SU-DHL-6 (cell line): ENCODE data around the gene SPTLC2.

Experiments
- H2AFZ ChIP-seq: fragments of 200-600 bp; sonication (generic); 2 replicates; pipeline ENCODE4 v1.6.1; 2014; ENCODE audit warnings: low read depth, mild to moderate bottlenecking, moderate library complexity, mixed read lengths, antibody characterized with exemption, low read length; ENCODE audit not compliant: severe bottlenecking
- H3F3A ChIP-seq: fragments of 200-600 bp; shearing (Covaris generic); 2 replicates; pipeline ENCODE4 v1.6.0; 2016; ENCODE audit warnings: antibody characterized with exemption, mild to moderate bottlenecking; ENCODE audit not compliant: insufficient read depth
- H3K27ac ChIP-seq: fragments of 200-600 bp; sonication (generic); 2 replicates; pipeline ENCODE4 v1.5.1; 2016; ENCODE audit warnings: low read depth, mild to moderate bottlenecking, low read length, moderate library complexity, mixed read lengths
- H3K27me3 ChIP-seq: fragments of 200-600 bp; sonication (generic), shearing (Covaris generic); 2 replicates; pipeline ENCODE4 v1.6.0; 2014; ENCODE audit warnings: mild to moderate bottlenecking, low read length
- H3K36me3 ChIP-seq: fragments of 200-600 bp; sonication (generic); 2 replicates; pipeline ENCODE4 v1.6.1; 2014; ENCODE audit warnings: mild to moderate bottlenecking, low read length, mixed read lengths
- H3K4me2 ChIP-seq: fragments of 300-600, 200-600 bp; shearing (Covaris generic), sonication (generic); 2 replicates; pipeline ENCODE4 v1.6.0; 2014; ENCODE audit warnings: low read length, low read depth, mild to moderate bottlenecking; ENCODE audit not compliant: poor library complexity, severe bottlenecking
- H3K4me3 ChIP-seq: fragments of 200-600 bp; sonication (generic); 2 replicates; pipeline ENCODE4 v1.5.1; 2014; ENCODE audit warnings: antibody characterized with exemption, low read length, mild to moderate bottlenecking, mixed read lengths; ENCODE audit not compliant: insufficient read depth, poor library complexity, severe bottlenecking
- H3K79me2 ChIP-seq: fragments of 200-600 bp; sonication (generic); 2 replicates; pipeline ENCODE4 v1.6.1; 2014; ENCODE audit warnings: mild to moderate bottlenecking, low read length, moderate library complexity; ENCODE audit not compliant: insufficient read depth
- H3K9ac ChIP-seq: fragments of 200-600 bp; sonication (generic); 2 replicates; pipeline ENCODE4 v1.7.0; 2014; ENCODE audit warnings: mild to moderate bottlenecking, low read length
- H3K9me2 ChIP-seq: fragments of 200-600 bp; sonication (generic); replicated peaks from 2 replicates; pipeline ENCODE4 v1.6.1; 2014; ENCODE audit warnings: low read length; ENCODE audit not compliant: insufficient read depth
- H3K9me3 ChIP-seq: fragments of 200-600 bp; sonication (generic); 2 replicates; pipeline ENCODE4 v1.6.1; 2014; ENCODE audit warnings: low read length, mixed read lengths; ENCODE audit not compliant: insufficient read depth
- H4K20me1 ChIP-seq: fragments of 200-600 bp; sonication (generic); 2 replicates; pipeline ENCODE4 v1.6.1; 2014; ENCODE audit warnings: low read depth, mild to moderate bottlenecking, antibody characterized with exemption, low read length, moderate library complexity, mixed read lengths
- EZH2phosphoT487 ChIP-seq: fragments of 200-600 bp; sonication (generic), shearing (Covaris generic); conservative IDR thresholded peaks from 2 replicates; pipeline ENCODE4 v1.6.1; 2018; ENCODE audit warnings: mild to moderate bottlenecking, antibody characterized with exemption, low read length, moderate library complexity, mixed read lengths
- TF ChIP-seq, protein P1 (sequence below): fragments of 200-600 bp; sonication (generic); IDR thresholded peaks from one replicate; pipeline ENCODE4 v1.5.1; 2017; ENCODE audit warnings: antibody characterized with exemption, mild to moderate bottlenecking, low read length, moderate library complexity; ENCODE audit not compliant: insufficient read depth, poor library complexity, severe bottlenecking

The SPTLC2 gene

DNA sequence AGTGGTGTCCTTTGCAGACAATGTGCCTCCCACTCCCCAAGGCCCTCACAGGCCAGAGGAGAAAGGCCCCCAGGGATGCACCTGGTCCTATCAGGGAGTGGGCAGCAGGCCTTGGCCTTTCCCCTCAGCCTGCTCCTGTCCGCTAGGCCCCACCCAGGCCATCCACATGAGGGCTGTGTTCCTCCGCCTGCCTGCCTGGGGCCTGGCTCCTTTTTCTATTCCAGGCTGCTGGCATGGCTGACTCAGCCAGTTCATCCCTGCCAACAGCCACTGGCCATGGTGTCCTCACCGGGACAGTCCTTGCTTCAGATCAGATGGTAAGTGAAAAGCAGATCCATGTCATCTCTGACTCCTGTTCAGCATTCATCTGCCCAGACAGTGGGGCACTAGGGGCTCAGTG is 131.2 kb downstream of the SPTLC2 start:
- Histone ChIP-seq H3K9me2 (no peaks in the 10 kb centered on the region), H3K4me3 (no peak overlapping the region), H3K36me3 (no peaks in the 10 kb centered on the region), H4K20me1 (no peaks in the 10 kb centered on the region), H3K9ac (no peak overlapping the region), H3K27ac (no peak overlapping the region), H3F3A (no peaks in the 10 kb centered on the region), H3K4me2 (no peak overlapping the region), H3K9me3 (no peaks in the 10 kb centered on the region), H2AFZ (no peak overlapping the region), H3K79me2 (no peaks in the 10 kb centered on the region), H3K27me3 (no peaks in the 10 kb centered on the region)
- no peak for TF ChIP-seq EZH2phosphoT487
- TF ChIP-seq, protein P1, sequence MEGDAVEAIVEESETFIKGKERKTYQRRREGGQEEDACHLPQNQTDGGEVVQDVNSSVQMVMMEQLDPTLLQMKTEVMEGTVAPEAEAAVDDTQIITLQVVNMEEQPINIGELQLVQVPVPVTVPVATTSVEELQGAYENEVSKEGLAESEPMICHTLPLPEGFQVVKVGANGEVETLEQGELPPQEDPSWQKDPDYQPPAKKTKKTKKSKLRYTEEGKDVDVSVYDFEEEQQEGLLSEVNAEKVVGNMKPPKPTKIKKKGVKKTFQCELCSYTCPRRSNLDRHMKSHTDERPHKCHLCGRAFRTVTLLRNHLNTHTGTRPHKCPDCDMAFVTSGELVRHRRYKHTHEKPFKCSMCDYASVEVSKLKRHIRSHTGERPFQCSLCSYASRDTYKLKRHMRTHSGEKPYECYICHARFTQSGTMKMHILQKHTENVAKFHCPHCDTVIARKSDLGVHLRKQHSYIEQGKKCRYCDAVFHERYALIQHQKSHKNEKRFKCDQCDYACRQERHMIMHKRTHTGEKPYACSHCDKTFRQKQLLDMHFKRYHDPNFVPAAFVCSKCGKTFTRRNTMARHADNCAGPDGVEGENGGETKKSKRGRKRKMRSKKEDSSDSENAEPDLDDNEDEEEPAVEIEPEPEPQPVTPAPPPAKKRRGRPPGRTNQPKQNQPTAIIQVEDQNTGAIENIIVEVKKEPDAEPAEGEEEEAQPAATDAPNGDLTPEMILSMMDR = no peak

DNA sequence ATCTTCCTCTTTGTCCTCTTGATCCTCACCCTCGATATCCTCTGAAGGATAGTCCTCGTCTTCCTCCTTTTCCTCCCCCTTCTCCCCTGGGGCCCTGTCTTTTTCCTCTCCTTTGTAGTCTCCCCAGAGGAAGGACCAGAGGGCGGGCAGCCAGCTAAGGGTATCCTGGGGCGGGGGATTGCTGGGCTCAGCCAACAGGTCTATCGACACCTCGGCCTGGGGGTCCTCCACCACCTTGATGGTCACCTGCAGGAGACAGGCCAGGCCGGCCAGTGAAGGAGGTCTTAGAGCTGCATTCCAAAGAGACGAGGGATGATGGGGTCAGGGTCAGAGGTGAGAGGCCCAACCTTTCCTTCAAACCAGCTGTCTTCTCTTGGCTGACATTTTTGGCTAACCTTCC is 134.0 kb downstream of the SPTLC2 start:
- H3K27ac ChIP-seq = no peak overlapping the region
- H3K9me2 ChIP-seq = no peaks in the 10 kb centered on the region
- H3K4me3 ChIP-seq = no peak overlapping the region
- no peaks in the 10 kb centered on the region for H3K27me3 ChIP-seq
- H3F3A ChIP-seq = no peaks in the 10 kb centered on the region
- no peaks in the 10 kb centered on the region for H3K9me3 ChIP-seq
- no peak for TF ChIP-seq EZH2phosphoT487
- TF ChIP-seq, protein P1 = no peak
- no peaks in the 10 kb centered on the region for H4K20me1 ChIP-seq
- no peaks in the 10 kb centered on the region for H3K79me2 ChIP-seq
- no peak overlapping the region for H3K4me2 ChIP-seq
- no peak overlapping the region for H3K9ac ChIP-seq
- H3K36me3 ChIP-seq = no peaks in the 10 kb centered on the region
- no peak overlapping the region for H2AFZ ChIP-seq

DNA sequence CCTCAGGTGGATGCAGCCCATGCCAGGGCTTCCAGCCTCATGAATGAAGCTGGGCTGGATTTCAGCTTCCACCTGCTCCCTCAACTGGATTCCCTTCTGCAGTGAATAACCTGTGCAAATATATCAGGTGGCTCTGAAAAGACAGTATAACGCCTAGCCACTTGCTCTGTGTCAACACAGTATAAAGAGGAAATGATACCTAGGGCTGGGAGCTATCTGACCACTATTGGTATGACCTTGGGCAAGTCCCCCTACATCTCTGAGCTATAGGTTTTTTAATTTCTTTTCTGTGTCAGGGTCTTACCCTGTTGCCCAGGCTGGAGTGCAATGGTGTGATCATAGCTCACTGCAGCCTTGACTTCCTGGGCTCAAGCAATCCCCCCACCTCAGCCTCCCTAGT is 137.6 kb downstream of the SPTLC2 start:
- Histone ChIP-seq H3K79me2 (no peaks in the 10 kb centered on the region), H3K4me2 (no peak overlapping the region), H3K27ac (no peak overlapping the region), H3K9ac (no peak overlapping the region), H3K36me3 (no peaks in the 10 kb centered on the region), H2AFZ (no peak overlapping the region), H3K4me3 (no peak overlapping the region), H4K20me1 (no peaks in the 10 kb centered on the region), H3K9me2 (no peaks in the 10 kb centered on the region), H3K9me3 (no peaks in the 10 kb centered on the region), H3K27me3 (no peaks in the 10 kb centered on the region), H3F3A (no peaks in the 10 kb centered on the region)
- no peak for TF ChIP-seq EZH2phosphoT487
- TF ChIP-seq, protein P1 = no peak

DNA sequence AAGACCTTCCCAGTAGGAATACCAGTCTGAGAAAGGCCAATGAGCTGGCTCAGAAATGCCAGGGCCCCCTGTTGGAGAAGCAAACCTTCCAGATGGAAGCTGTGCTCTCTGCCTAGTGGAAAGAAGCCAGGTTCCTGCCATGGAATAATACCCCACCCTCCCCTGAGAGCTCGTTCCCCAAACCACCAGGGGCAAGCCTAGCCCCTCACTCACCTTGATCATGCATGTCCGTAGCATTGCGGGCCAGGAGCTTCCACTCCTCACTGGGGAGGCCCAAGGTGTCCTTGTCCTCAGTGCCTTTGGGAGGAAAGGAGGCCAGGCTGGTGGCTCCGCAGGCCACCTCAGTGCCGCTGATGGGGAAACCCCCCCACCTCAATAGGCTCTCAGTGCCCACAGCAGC is 138.4 kb downstream of the SPTLC2 start:
- Histone ChIP-seq H3K9ac (no peak overlapping the region), H3K27me3 (no peaks in the 10 kb centered on the region), H3K4me3 (no peak overlapping the region), H3K27ac (no peak overlapping the region), H3K36me3 (no peaks in the 10 kb centered on the region), H3F3A (no peaks in the 10 kb centered on the region), H4K20me1 (no peaks in the 10 kb centered on the region), H3K79me2 (no peaks in the 10 kb centered on the region), H3K9me2 (no peaks in the 10 kb centered on the region), H3K9me3 (no peaks in the 10 kb centered on the region), H2AFZ (no peak overlapping the region), H3K4me2 (no peak overlapping the region)
- TF ChIP-seq, protein P1 = no peak
- TF ChIP-seq EZH2phosphoT487 = no peak
